NCI-H1092 treated with DMSO at 0.1 percent for 48 hours (cell line): ENCODE data around the gene NETO1.

Experiments
- DNase-seq: peaks from one replicate; lab custom pipeline; 2025; lab: John Stamatoyannopoulos, UW

Gene NETO1

DNA sequence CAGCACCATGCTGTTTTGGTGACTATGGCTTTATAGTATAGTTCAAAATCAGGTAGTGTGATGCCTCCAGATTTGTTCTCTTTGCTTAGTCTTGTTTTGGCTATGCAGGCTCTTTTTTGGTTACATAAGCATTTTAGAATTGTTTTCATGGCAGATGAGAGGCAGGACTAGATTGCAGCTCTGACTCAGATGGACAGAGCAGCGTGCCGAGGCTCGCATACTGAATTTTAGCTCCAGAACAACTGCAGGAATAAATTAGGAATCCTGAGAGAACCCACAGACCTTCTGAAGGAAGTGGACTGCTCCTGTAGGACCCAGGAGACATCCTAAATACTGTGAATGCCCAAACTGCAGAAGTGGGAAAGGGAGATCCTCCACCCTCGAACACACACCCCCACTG, 141.6 kb downstream of the NETO1 start:
- DNase-seq, result no peak

DNA sequence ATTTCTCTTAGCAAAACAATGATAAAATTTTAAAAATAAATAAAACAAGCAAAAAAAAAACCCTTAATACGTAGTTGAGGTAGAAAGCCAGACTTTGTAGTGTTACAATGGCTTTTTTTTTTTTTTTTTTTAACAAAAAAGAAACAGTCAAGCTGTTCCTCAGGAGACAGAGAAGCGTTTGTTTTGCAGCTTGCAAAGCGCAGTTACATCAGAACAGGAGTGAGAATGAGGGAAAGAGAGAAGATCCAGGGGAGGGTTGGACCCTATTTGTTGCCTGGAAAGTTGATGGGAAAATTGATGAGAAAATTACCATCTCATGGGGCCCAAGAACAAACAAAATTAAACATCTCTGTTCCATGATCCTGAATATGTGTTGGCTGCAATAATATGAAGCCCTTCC, 146.5 kb downstream of the NETO1 start:
- no peak for DNase-seq

GRCh38 chr18:72720116-72720515, 147.7 kb downstream of the NETO1 start:
- DNase-seq, result no peak

- no peak for DNase-seq
Observed at GRCh38 chr18:72704202-72704601, 163.6 kb downstream of the NETO1 start.

DNA sequence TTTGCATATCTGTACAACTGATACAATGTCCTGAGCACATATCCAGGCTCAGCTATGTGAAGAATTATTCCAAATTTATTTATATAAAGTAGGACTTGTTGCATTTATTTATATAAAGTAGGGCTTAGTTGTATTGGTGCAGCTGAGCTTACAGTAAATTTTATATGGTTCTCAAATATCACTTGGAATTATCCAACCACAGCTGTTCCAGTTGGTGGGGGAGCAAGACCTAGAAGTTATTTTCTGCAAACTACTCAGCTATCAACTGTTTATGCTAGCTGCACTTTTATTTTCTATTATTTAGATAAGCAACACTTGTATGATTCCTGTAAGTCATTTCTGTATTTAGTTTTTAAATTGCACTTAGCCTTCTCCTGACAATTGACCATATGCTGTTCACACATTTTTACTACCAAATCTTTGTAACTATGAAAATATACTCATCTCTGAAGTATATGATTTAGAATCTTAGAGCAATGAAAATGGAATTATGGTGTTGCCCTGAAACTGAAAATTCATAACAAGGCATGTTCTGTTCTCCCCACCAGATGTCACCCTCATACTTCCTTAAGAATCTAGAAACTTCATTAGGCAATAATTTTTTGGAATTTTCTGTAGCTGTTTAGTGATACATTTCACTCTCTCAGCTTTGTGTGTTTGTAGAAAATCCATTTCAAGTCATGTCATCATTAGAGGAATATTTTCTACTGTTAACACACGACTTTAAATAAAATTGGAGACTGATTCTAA, 166.7 kb downstream of the NETO1 start:
- peak; percentile 46 for DNase-seq

DNA sequence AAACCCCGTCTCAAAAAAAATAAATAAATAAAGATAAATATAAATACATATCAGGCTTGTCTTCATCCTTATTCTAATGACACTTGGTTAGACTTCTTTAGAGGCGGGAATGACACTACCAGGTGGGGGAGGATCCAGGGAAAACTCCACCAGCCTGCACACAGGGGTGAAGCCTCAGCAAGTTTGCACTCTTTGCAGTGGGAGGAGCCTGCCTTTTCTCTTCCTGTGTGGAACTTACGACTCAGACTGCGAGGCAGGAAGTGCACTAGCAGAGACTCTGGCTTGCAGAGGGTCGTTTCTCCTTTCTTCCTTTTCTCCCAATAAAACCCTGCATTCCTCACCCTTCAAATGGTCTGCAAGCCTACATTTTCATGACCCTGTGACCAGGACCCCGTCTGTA, 170.1 kb downstream of the NETO1 start:
- DNase-seq, result no peak

DNA sequence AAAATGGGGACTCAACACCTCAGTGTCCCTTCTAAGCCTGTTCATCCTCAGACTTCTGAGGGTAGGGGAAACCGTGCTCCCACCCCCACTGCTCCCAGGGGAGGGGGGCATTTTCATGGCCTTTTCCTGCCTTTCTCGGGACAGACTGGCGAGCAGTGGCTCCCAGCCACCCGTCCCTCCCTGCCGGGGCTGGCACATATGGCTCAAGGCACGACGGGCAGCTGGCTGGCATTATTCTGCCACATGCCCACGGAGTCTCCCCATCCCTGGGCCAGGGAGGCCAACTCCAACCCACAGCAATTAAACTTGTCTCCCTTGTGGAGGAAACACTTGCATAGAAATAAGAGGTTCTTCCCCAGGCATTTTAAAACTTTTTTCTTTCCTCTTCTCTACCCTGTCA, 175.2 kb downstream of the NETO1 start:
- DNase-seq, result no peak
